Choroid plexus epithelial cell (primary cell): ENCODE measurements around the gene ACACA.

Experiments
- DNase-seq: peaks from one replicate; pipeline ENCODE4 v3.0.0-alpha.2; 2010; ENCODE audit warnings: low read depth
- H3K4me3 ChIP-seq: 2 replicates; pipeline ENCODE4 v1.5.1; 2011; ENCODE audit warnings: low read depth, mild to moderate bottlenecking, control low read depth, low read length, moderate library complexity
- CTCF ChIP-seq: conservative IDR thresholded peaks from 2 replicates; pipeline ENCODE4 v1.5.1; 2011; ENCODE audit warnings: low read depth, mild to moderate bottlenecking, control low read depth, inconsistent platforms, low read length, moderate library complexity

Gene ACACA

GRCh38 chr17:37041932-37042331 is 364.7 kb downstream of the ACACA start:
- DNase-seq: no peak
- H3K4me3 ChIP-seq: no peak overlapping the region
- TF ChIP-seq CTCF: no peak

GRCh38 chr17:37039269-37039668 is 367.4 kb downstream of the ACACA start:
- DNase-seq: no peak
- H3K4me3 ChIP-seq: no peak overlapping the region
- TF ChIP-seq CTCF: no peak

GRCh38 chr17:37037590-37038155 is 369.0 kb downstream of the ACACA start:
- no peak overlapping the region for H3K4me3 ChIP-seq
- no peak for DNase-seq
- no peak for TF ChIP-seq CTCF
